Measurements from ENCODE around the gene RAB30. TPM values are rescaled to one million over a fixed set of nuclear protein-coding genes. Genes with fewer than 3 reads are reported as not detected.
"Not testable (repeated sequence)": the region's sequence is repeated elsewhere in the genome, so short reads cannot be mapped to it uniquely, and the experiment has no call there.

The RAB30 gene
- total RNA-seq, 1 donor from 2014 or later: 10.8 TPM

GRCh38 chr11:82960779-82961143 is 110.9 kb downstream of the RAB30 start:
- H3K4me3 ChIP-seq: no peak overlapping the region
- DNase-seq (ENCODE audit: extremely low spot score in 2 of 2): no peak
- H3K27ac ChIP-seq: no peak overlapping the region
- no peaks in the 10 kb centered on the region for H3K27me3 ChIP-seq
- H3K36me3 ChIP-seq: no peaks in the 10 kb centered on the region
- no peaks in the 10 kb centered on the region for H3K4me1 ChIP-seq
- intact Hi-C loops (cut with DNase I): no loop called here
- no peak for TF ChIP-seq CTCF (IDR thresholded peaks at IDR 0.05)
- no peak for TF ChIP-seq POLR2AphosphoS5 (IDR thresholded peaks at IDR 0.05; ENCODE audit: insufficient read depth in 1 of 2, low read depth in 1 of 2)
- TF ChIP-seq POLR2A (IDR thresholded peaks at IDR 0.05): no peak
- no peaks in the 10 kb centered on the region for H3K9me3 ChIP-seq

- no peaks in the 10 kb centered on the region for H3K36me3 ChIP-seq
- no peaks in the 10 kb centered on the region for H3K27me3 ChIP-seq
- H3K27ac ChIP-seq: no peak overlapping the region
- H3K9me3 ChIP-seq: no peaks in the 10 kb centered on the region
- no peaks in the 10 kb centered on the region for H3K4me1 ChIP-seq
- no peak for DNase-seq (ENCODE audit: extremely low spot score in 2 of 2)
- TF ChIP-seq POLR2AphosphoS5 (IDR thresholded peaks at IDR 0.05; ENCODE audit: insufficient read depth in 1 of 2, low read depth in 1 of 2): no peak
- intact Hi-C loops (cut with DNase I): no loop called here
- H3K4me3 ChIP-seq: no peak overlapping the region
Observed at GRCh38 chr11:82959987-82960778, 111.5 kb downstream of the RAB30 start.

- H3K27ac ChIP-seq; intact Hi-C loops (cut with DNase I); H3K27me3 ChIP-seq; H3K9me3 ChIP-seq; DNase-seq (ENCODE audit: extremely low spot score in 2 of 2); H3K4me3 ChIP-seq; H3K4me1 ChIP-seq; H3K36me3 ChIP-seq: not testable (repeated sequence)
Observed at GRCh38 chr11:82955736-82956453, 115.8 kb downstream of the RAB30 start.

GRCh38 chr11:82950502-82950901 is 121.2 kb downstream of the RAB30 start:
- H3K27me3 ChIP-seq; DNase-seq (ENCODE audit: extremely low spot score in 2 of 2); H3K36me3 ChIP-seq; H3K27ac ChIP-seq; intact Hi-C loops (cut with DNase I); H3K4me3 ChIP-seq; H3K4me1 ChIP-seq; H3K9me3 ChIP-seq: not testable (repeated sequence)

- no peaks in the 10 kb centered on the region for H3K36me3 ChIP-seq
- intact Hi-C loops (cut with DNase I): no loop called here
- no peak for DNase-seq (ENCODE audit: extremely low spot score in 2 of 2)
- TF ChIP-seq POLR2A (IDR thresholded peaks at IDR 0.05) (no peak), CTCF (IDR thresholded peaks at IDR 0.05) (no peak), POLR2AphosphoS5 (IDR thresholded peaks at IDR 0.05; ENCODE audit: insufficient read depth in 1 of 2, low read depth in 1 of 2) (no peak)
- H3K27ac ChIP-seq: no peak overlapping the region
- H3K9me3 ChIP-seq: no peaks in the 10 kb centered on the region
- H3K4me3 ChIP-seq: no peak overlapping the region
- H3K4me1 ChIP-seq: no peaks in the 10 kb centered on the region
- no peaks in the 10 kb centered on the region for H3K27me3 ChIP-seq
Observed at GRCh38 chr11:82949352-82949751, 122.3 kb downstream of the RAB30 start.

- Histone ChIP-seq H3K9me3 (no peaks in the 10 kb centered on the region), H3K27me3 (no peaks in the 10 kb centered on the region), H3K36me3 (no peaks in the 10 kb centered on the region), H3K4me3 (no peak overlapping the region), H3K4me1 (no peaks in the 10 kb centered on the region), H3K27ac (no peak overlapping the region)
- TF ChIP-seq POLR2AphosphoS5 (IDR thresholded peaks at IDR 0.05; ENCODE audit: insufficient read depth in 1 of 2, low read depth in 1 of 2) (no peak), POLR2A (IDR thresholded peaks at IDR 0.05) (no peak), CTCF (IDR thresholded peaks at IDR 0.05) (no peak)
- intact Hi-C loops (cut with DNase I): no loop called here
- DNase-seq (ENCODE audit: extremely low spot score in 2 of 2): no peak
Observed at GRCh38 chr11:82945682-82946081, 126.0 kb downstream of the RAB30 start.

GRCh38 chr11:82945041-82945440 is 126.7 kb downstream of the RAB30 start:
- H3K27me3 ChIP-seq; DNase-seq (ENCODE audit: extremely low spot score in 2 of 2); H3K27ac ChIP-seq; H3K4me1 ChIP-seq; intact Hi-C loops (cut with DNase I); H3K9me3 ChIP-seq; H3K4me3 ChIP-seq; H3K36me3 ChIP-seq: not testable (repeated sequence)
